GM12878 (cell line): Measurements from ENCODE around the gene CLCNKA. TPM values are rescaled to one million over a fixed set of nuclear protein-coding genes. Genes with fewer than 3 reads are reported as not detected.

Experiments
- ATAC-seq: fragments of 200-7000 bp; cut with Tn5 transposase; 3 replicates; pipeline ENCODE4 v1.9.1; 2020; ENCODE audit warnings: mild to moderate bottlenecking, moderate library complexity
- BruUV-seq: library from RNA; stranded (reverse); fragments of 400-500 nt; replicated peaks from 2 replicates; lab custom pipeline; 2021; lab: Mats Ljungman, UMichigan
- CTCF ChIA-PET: fragments of 300-600 bp; sonication (Branson Sonifier 250); formaldehyde crosslinking; extraction: SDS; loops from one replicate; lab custom pipeline; 2021; ENCODE audit warnings: inconsistent platforms; lab: Yijun Ruan, JAX
- POLR2A ChIA-PET: fragments of 350-600 bp; formaldehyde crosslinking; extraction: SDS; loops from one replicate; lab custom pipeline; 2021; ENCODE audit warnings: inconsistent platforms; lab: Charles Lee
- RAD21 ChIA-PET: fragments of 300-600 bp; sonication (Branson Sonifier 250); formaldehyde crosslinking; loops from one replicate; lab custom pipeline; 2023; ENCODE audit warnings: antibody characterized with exemption; ENCODE audit not compliant: unreplicated experiment; lab: Charles Lee
- SMC1A ChIA-PET: fragments of 300-600 bp; sonication (Branson Sonifier 250); formaldehyde crosslinking; loops from one replicate; lab custom pipeline; 2023; ENCODE audit not compliant: unreplicated experiment, uncharacterized antibody; lab: Charles Lee
- DNase-seq: peaks from one replicate; pipeline ENCODE4 v3.0.0-alpha.2; 2011; ENCODE audit warnings: low read depth, low spot score
- FAIRE-seq: peaks from 3 replicates; lab custom pipeline; 2011; peaks lifted over from hg19 to GRCh38; lab: Jason Lieb, UNC
- H2AFZ ChIP-seq: 2 replicates; pipeline ENCODE4 v1.6.0; 2011; ENCODE audit warnings: low read depth, low read length, control low read depth; ENCODE audit not compliant: control insufficient read depth
- H3K27ac ChIP-seq: 2 replicates; pipeline ENCODE4 v1.5.1; 2011; ENCODE audit warnings: control low read depth; ENCODE audit not compliant: control insufficient read depth, insufficient read depth
- H3K27me3 ChIP-seq, 2 experiments: replicated peaks in 1 of 2; 2 replicates each; pipeline versions ENCODE4 v1.6.0 to v1.6.1; 2011; ENCODE audit warnings: low read length in 1 of 2; ENCODE audit not compliant: control insufficient read depth in 2 of 2, insufficient read depth in 2 of 2
- H3K36me3 ChIP-seq, 2 experiments: 2 replicates each; pipeline ENCODE4 v1.5.1; 2011; ENCODE audit warnings: low read length in 1 of 2; ENCODE audit not compliant: control insufficient read depth in 2 of 2, insufficient read depth in 2 of 2
- H3K4me1 ChIP-seq: 2 replicates; pipeline ENCODE4 v1.6.1; 2011; ENCODE audit warnings: mild to moderate bottlenecking, low read length, moderate library complexity, mixed read lengths; ENCODE audit not compliant: control insufficient read depth, insufficient read depth
- H3K4me2 ChIP-seq: 2 replicates; pipeline ENCODE4 v1.6.0; 2011; ENCODE audit warnings: control low read depth; ENCODE audit not compliant: control insufficient read depth, insufficient read depth
- H3K4me3 ChIP-seq: fragments of 200-600 bp; sonication (generic); 2 replicates; pipeline ENCODE4 v1.5.1; 2016
- H3K79me2 ChIP-seq: 2 replicates; pipeline ENCODE4 v1.6.0; 2011; ENCODE audit warnings: low read length; ENCODE audit not compliant: control insufficient read depth, insufficient read depth
- H3K9ac ChIP-seq: 2 replicates; pipeline ENCODE4 v1.8.0; 2011; ENCODE audit warnings: low read length, control low read depth, mixed read lengths; ENCODE audit not compliant: control insufficient read depth, insufficient read depth
- H3K9me3 ChIP-seq: replicated peaks from 3 replicates; pipeline ENCODE4 v1.5.1; 2011; ENCODE audit warnings: mild to moderate bottlenecking, low read length; ENCODE audit not compliant: control insufficient read depth, insufficient read depth
- H4K20me1 ChIP-seq: 2 replicates; pipeline ENCODE4 v1.6.0; 2011; ENCODE audit not compliant: control insufficient read depth, insufficient read depth
- DPF2 ChIP-seq: fragments of 450-650 bp; IDR thresholded peaks from 2 replicates; pipeline ENCODE4 v1.6.1; 2017; ENCODE audit warnings: mild to moderate bottlenecking
- EGR1 ChIP-seq, 2 experiments: IDR thresholded peaks; 1 replicate in 1 of 2; 2 replicates in 1 of 2; pipeline ENCODE4 v1.6.1; 2011 to 2012; ENCODE audit warnings: low read depth in 2 of 2, low read length in 2 of 2, borderline replicate concordance in 1 of 2, mild to moderate bottlenecking in 1 of 2, moderate library complexity in 1 of 2
- GATAD2B ChIP-seq: fragments of 450-650 bp; conservative IDR thresholded peaks from 2 replicates; pipeline ENCODE4 v1.6.1; 2017; ENCODE audit warnings: low read depth, mild to moderate bottlenecking, moderate library complexity
- IKZF1 ChIP-seq: fragments of 450-650 bp; conservative IDR thresholded peaks from 2 replicates; pipeline ENCODE4 v1.6.1; 2017; ENCODE audit warnings: antibody characterized with exemption, mild to moderate bottlenecking
- POLR2AphosphoS5 ChIP-seq: IDR thresholded peaks from 2 replicates; pipeline ENCODE4 v1.6.1; 2011; ENCODE audit warnings: mild to moderate bottlenecking, low read length, inconsistent platforms
- RFX5 ChIP-seq: IDR thresholded peaks from 2 replicates; pipeline ENCODE4 v1.6.1; 2011; ENCODE audit warnings: low read depth, low read length, improper control_type of control experiment
- SMAD5 ChIP-seq: IDR thresholded peaks from 2 replicates; pipeline ENCODE4 v1.6.1; 2016; ENCODE audit warnings: antibody characterized with exemption, low read depth
- WGBS: methylation state at CpG from one replicate; pipeline ENCODE4 v1.1.6; 2016; ENCODE audit warnings: low lambda C conversion rate; ENCODE audit not compliant: insufficient replicate concordance, insufficient coverage; ENCODE audit errors: missing lambda C conversion rate; 5-methylcytosine and 5-hydroxymethylcytosine counted together
- in situ Hi-C: fragments of 300-500 bp; cut with MboI; formaldehyde crosslinking; loops from 9 replicates; pipeline ENCODE4 v1.14.3; 2018; ENCODE audit warnings: mixed read lengths
- intact Hi-C: fragments of 100-400 bp; cut with micrococcal nuclease; formaldehyde crosslinking; loops from one replicate; pipeline ENCODE4 v1.14.2; 2022; ENCODE audit not compliant: unreplicated experiment
- polyA plus RNA-seq, 11 experiments: library from polyadenylated mRNA; depleted of rRNA in 4 of 11; unstranded in 6 of 11; stranded (reverse) in 5 of 11; fragments of >200 nt; fragmentation: Nextera tagmentation in 4 of 11; fragmentation: Illumina TruSeq in 1 of 11; extraction: Ambion mirVana in 4 of 11; extraction: Trizol in 1 of 11; gene quantifications; 1 replicate in 1 of 11; 2 replicates in 10 of 11; pipeline versions ENCODE4 v1.2.1 to v1.2.3, GENCODE V29; 2011 to 2016; ENCODE audit warnings: inconsistent platforms in 2 of 11, missing spikeins in 2 of 11, low read depth in 1 of 11
- total RNA-seq, 4 experiments: library from RNA; depleted of rRNA in 3 of 4; stranded (reverse); fragments of >200 nt in 3 of 4; fragmentation: Illumina TruSeq in 1 of 4; extraction: Trizol in 1 of 4; gene quantifications; 2 replicates each; pipeline versions ENCODE4 v1.2.1 to v1.2.3, GENCODE V29; 2013 to 2021
- TF ChIP-seq, protein P1 (sequence below): fragments of 450-650 bp; IDR thresholded peaks from 2 replicates; pipeline ENCODE4 v1.6.1; 2018; ENCODE audit warnings: borderline replicate concordance, mild to moderate bottlenecking; ENCODE audit not compliant: partially characterized antibody

Gene CLCNKA
- total and polyA plus RNA-seq, 10 of the 15 experiments (the other 5 are each of a cell fraction or from before 2014, with no cell fraction given): 0.02 to 0.15 (median 0.08) TPM; not detected in 6

DNA sequence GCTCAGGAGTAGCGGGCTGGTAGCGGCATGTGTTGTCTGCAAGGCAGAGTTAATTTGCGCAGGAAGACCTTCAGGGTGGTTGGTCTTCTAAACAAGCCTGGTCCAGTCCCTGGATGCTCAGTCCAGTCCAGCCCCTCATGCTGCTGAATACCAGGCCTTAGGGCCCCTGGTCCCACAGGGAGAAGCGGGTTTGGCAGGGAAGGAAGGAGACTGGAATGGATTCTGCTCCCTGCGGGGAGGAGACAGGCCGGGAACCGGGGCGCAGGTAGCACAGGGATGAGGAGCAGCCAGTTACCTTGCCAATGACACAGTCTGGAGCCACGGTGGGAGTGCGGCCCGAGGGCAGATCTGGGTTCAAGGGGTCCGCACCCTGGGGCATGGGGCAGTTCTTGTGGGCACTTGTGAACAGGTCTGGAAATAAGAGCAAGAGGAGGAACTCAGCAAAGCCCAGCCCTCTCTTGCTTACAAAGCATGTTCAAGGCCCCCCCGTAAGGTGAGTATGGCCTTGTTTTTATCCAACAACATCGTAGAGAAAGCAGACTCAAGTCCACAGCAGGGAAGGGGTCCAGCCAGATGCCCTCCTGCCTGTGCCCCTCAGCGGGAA is 41.5 kb downstream of the CLCNKA start:
- SMC1A ChIA-PET: no interaction called here
- FAIRE-seq: no peak
- Histone ChIP-seq H3K4me1 (no peaks in the 10 kb centered on the region), H4K20me1 (no peaks in the 10 kb centered on the region), H3K9me3 (no peaks in the 10 kb centered on the region), H3K4me3 (no peak overlapping the region), H3K4me2 (no peak overlapping the region), H3K79me2 (no peaks in the 10 kb centered on the region), H3K27me3 (no peaks in the 10 kb centered on the region; a peak in 1 of 4 replicates), H3K27ac (no peak overlapping the region), H3K9ac (no peak overlapping the region), H3K36me3 (no peaks in the 10 kb centered on the region), H2AFZ (no peak overlapping the region)
- POLR2A ChIA-PET: no interaction called here
- BruUV-seq: no TSS peak
- DNase-seq: no peak
- intact Hi-C loops (no loop called here), in situ Hi-C loops (no loop called here)
- CTCF ChIA-PET: interaction anchor here (1.3 kb wide), 1 partner anchor 9 kb away, joined by 5 read pairs; no protein-coding TSS in a partner anchor
- TF ChIP-seq SMAD5 (no peak), IKZF1 (no peak), POLR2AphosphoS5 (no peak), DPF2 (no peak)
- WGBS: 49% methylated on average over 15 of the region's 15 CpGs
- RAD21 ChIA-PET: no interaction called here
- ATAC-seq: no peak

DNA sequence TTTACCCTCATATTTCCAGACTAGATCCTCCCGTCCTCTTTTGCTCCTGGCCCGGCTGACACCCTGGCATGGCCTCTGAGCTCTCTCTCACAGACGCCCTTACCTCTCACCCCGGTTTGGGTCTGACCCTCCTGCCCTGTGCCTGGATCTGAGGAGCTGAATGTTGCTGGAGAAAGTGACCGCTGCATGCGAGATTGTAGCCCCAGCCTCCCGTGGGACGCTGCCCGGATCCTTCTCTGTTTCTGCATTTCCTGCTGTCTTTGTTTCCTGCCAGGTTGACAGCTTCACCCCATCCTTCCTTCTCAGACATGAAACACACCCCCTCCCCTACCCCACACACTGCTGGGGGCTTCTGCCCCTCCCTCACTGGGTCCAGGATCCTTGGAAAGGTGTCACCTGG is 42.1 kb downstream of the CLCNKA start:
- POLR2A ChIA-PET: no interaction called here
- Histone ChIP-seq H2AFZ (no peak overlapping the region), H3K27me3 (no peaks in the 10 kb centered on the region; a peak in 1 of 4 replicates), H4K20me1 (no peaks in the 10 kb centered on the region), H3K9me3 (no peaks in the 10 kb centered on the region), H3K79me2 (no peaks in the 10 kb centered on the region), H3K4me3 (no peak overlapping the region), H3K4me1 (no peaks in the 10 kb centered on the region), H3K4me2 (no peak overlapping the region), H3K27ac (no peak overlapping the region), H3K9ac (no peak overlapping the region), H3K36me3 (no peaks in the 10 kb centered on the region)
- in situ Hi-C loops: no loop called here
- no TSS peak for BruUV-seq
- no peak for ATAC-seq
- RAD21 ChIA-PET: no interaction called here
- CTCF ChIA-PET: interaction anchor here (1.3 to 1.6 kb wide), 3 partner anchors 10 to 15 kb away, joined by 5 read pairs; no protein-coding TSS in a partner anchor
- no peak for DNase-seq
- SMC1A ChIA-PET: no interaction called here
- no peak for FAIRE-seq
- TF ChIP-seq GATAD2B: no peak
- TF ChIP-seq, protein P1, sequence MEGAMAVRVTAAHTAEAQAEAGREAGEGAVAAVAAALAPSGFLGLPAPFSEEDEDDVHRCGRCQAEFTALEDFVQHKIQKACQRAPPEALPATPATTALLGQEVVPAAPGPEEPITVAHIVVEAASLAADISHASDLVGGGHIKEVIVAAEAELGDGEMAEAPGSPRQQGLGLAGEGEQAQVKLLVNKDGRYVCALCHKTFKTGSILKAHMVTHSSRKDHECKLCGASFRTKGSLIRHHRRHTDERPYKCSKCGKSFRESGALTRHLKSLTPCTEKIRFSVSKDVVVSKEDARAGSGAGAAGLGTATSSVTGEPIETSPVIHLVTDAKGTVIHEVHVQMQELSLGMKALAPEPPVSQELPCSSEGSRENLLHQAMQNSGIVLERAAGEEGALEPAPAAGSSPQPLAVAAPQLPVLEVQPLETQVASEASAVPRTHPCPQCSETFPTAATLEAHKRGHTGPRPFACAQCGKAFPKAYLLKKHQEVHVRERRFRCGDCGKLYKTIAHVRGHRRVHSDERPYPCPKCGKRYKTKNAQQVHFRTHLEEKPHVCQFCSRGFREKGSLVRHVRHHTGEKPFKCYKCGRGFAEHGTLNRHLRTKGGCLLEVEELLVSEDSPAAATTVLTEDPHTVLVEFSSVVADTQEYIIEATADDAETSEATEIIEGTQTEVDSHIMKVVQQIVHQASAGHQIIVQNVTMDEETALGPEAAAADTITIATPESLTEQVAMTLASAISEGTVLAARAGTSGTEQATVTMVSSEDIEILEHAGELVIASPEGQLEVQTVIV: no peak
- TF ChIP-seq SMAD5: no peak
- no peak for TF ChIP-seq RFX5
- TF ChIP-seq EGR1 (IDR thresholded peaks at IDR 0.05; ENCODE audit: borderline replicate concordance in 1 of 2, low read depth in 2 of 2, low read length in 2 of 2): no peak
- intact Hi-C loops: no loop called here
- WGBS: 14% methylated on average over 9 of the region's 9 CpGs
